HG03558 (cell line): ENCODE measurements around the gene PNMA5.

Source experiments
- ATAC-seq: cut with Tn5 transposase; IDR thresholded peaks from one replicate; pipeline ENCODE4 v1.9.1; 2021; ENCODE audit warnings: moderate number of reproducible peaks; ENCODE audit not compliant: unreplicated experiment; ENCODE audit errors: extremely low read depth

PNMA5 gene

GRCh38 chrX:152959626-152960025, 34.3 kb downstream of the PNMA5 start:
- ATAC-seq = no peak

DNA sequence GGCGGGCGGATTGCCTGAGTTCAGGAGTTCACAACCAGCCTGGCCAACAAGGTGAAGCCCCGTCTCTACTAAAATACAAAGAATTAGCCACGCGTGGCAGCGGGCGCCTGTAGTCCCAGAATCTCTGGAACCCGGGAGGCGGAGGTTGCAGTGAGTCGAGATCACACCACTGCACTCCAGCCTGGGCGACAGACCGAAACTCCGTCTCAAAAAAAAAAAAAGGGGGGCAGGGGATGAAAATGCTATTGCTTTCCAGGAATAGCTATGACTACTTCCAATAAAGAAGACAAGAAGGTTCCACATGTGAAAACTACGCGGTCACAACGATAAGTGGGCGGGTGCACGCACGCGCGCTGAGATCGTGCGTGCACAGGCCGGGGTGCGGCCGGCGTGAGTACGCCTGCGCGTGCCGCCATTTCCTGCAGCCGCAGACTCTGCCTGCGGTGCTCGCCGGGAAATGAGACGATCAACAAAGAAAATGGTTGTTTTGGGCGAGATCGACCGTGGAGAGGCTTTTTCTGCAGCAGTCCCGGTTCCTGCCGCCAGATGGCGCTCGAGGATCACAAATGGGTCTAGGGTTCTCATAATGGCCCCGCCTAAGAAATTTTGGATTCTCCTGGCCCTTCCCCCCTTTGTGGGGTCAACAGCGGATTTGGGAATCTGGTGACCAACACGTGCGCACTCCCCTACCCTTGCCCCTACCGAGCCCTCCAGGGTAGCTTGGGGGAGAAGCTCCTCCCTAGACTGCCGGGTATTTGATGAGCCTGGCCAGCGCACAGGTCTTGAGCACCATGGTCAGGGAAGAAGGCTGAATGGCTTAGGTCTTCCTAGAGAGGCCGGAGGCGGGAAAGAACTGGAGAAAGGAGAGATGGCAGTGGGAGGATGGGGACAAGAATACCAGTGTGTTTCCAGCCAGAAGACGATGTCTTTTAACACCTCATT, 35.1 kb downstream of the PNMA5 start:
- ATAC-seq = no peak

DNA sequence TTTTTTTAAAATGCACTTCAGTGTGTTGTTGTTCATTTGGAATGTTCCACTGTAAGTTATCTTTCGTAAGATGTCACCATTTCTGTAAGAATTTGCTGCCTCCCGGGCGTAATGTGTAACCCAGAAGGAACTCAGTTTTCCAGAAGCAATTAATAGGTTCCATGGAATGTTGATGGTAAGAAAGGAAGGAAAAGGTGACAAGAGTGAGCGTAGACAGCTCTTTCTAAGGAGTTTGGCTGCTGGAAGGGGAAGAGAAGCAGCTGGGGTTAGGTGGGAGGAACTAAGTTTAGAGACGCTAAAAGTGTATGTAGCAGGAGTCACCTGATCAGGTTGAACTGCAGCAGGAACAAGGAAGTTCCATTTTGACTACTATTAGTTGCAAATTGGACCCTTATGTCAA, 35.9 kb downstream of the PNMA5 start:
- ATAC-seq = no peak

DNA sequence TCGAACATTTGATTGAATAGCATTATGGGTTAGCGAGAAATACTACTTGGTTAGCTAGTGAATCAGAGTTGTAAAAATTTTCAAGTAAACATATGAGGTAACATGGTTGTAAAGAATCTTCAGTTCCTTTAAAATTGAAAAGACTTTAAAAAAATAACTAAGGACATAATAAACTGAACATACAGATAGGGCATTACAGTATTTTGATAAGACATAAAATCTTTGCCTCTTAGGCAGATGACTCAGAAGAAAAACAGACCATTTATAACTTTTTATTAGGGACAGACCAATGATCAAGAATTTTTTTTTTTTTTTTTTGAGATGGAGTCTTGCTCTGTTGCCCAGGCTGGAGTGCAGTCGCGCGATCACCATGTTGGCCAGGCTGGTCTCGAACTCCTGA, 43.1 kb downstream of the PNMA5 start:
- ATAC-seq = no peak

GRCh38 chrX:152949114-152949513, 44.8 kb downstream of the PNMA5 start:
- no peak for ATAC-seq

GRCh38 chrX:152946681-152947080, 47.2 kb downstream of the PNMA5 start:
- no peak for ATAC-seq

GRCh38 chrX:152945021-152945979, 48.6 kb downstream of the PNMA5 start:
- ATAC-seq = no peak

DNA sequence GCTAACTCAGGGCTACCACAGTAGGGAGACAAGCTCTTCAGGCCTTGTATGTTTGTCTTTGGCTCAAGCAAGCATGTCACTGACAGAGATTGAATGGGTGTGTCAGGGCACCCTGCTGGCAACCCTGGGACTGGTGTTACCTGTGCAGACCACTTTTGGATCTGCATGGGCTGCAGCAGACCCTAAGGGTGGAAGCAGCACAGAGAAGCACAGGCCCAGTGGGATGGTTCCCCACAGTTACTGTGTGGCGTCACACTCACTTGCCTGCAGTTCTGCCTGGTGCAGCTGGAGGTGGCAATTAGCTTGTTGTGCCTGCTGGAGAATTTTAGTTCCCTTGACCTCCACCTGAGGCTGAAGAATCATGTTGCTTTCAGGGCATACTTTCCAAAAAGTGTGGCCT, 50.1 kb downstream of the PNMA5 start:
- no peak for ATAC-seq

DNA sequence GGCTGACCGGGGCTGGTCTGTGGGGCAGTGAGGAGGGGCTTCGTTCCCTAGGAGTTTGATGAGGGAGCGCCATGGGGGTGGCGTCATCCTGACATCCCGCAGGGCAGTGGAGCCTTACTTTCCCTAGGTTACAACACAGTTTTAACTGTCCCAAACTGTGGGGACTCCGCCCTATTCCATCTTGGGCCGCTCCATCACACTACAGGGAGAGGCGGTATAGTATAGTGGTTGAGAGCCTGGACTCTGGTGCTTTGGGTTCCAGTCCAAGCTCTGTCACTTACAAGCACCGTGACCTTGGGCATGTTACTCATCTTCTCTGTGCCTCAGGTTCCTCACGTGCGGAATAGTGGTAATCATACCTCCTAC, 51.9 kb downstream of the PNMA5 start:
- ATAC-seq = no peak

DNA sequence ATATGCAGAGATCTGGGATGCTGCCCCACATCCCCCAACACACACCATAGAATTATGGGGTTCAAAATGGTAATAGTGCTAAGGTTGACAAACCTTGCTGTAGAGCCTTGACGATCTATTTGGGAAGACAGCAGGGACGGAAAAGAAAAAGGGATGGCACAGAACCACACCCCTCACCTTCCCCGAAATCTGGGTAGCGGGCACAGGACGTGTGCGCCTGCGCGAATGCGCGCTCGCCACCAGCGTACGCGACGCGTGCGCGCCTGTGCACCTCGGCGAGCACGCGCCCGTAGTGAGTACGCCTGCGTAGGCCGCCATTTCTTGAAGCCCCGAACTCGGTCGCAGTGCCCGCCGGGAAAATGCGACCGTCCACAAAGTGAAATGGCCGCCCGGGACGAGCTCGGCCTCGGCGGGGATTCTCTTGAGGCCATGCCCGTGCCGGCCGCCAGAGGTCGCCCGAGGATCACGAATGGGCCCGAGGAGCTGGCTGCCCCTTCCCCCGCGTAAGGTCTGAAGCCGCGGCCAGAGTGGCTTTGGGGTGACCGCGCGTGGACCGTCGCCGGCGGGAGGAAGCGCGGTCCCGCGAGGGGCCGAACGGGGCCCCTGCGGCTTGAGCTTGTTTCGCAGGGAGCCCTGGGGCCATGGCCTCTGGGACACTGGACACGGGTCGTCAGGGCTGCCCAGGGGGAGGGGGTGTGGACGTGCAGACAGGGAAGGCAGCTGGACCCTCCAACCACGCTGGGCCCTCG, 52.4 kb downstream of the PNMA5 start:
- ATAC-seq = peak; percentile 55
